ACHN (cell line): ENCODE data around the gene FABP7.

Experiments used
- DNase-seq: peaks from one replicate; pipeline ENCODE4 v3.0.0-alpha.2; 2015
- in situ Hi-C: cut with HindIII; loops from 2 replicates; pipeline ENCODE4 v1.10.0; 2017; ENCODE audit warnings: low sequenced_read_pairs, low pct_ligation_motif_present, low pct_unique_long_range_greater_than_20kb

FABP7 gene

DNA sequence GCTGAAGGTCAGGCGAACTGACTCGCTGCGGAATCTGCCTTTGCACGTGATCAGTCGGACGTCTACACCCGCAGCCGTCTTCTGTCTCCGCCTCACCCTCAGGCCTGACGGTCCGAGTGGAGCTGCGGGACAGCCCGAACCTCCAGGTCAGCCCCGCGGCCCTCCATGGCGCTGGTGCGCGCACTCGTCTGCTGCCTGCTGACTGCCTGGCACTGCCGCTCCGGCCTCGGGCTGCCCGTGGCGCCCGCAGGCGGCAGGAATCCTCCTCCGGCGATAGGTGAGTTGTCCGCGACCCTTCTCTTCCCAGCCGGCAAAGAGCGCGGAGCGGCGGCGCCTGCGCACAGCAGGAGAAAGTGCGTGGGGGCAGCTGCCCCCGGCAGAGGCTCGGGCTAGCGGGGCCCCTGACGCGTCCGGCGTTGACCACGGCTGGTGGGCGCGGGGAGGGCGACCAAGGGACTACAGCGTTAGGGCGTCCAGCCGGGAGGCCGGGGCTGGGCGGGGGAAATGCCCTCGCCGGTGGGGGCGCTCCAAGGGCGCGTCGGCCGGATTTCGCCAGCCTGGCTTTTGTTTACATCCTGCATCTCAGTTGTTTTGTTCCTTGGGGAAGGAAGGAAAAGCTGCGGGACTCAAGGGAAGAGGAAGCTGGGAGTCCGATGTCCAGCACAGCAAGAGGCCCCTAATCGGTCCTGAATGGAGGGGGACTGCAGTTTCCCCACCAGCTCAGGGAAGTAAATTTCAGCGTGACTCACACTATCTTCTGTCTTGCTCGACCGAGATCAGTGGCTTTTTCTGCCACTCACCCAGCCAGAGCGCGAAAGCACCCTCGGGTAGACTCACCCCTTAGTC is 9.9 kb downstream of the FABP7 start, which contains the start of gene SMPDL3A:
TSS of gene SMPDL3A (plus strand) at position 77 of the 846 bp plus-strand sequence. CDS start at position 166, 89 bp downstream.
- in situ Hi-C loops = no loop called here

DNA sequence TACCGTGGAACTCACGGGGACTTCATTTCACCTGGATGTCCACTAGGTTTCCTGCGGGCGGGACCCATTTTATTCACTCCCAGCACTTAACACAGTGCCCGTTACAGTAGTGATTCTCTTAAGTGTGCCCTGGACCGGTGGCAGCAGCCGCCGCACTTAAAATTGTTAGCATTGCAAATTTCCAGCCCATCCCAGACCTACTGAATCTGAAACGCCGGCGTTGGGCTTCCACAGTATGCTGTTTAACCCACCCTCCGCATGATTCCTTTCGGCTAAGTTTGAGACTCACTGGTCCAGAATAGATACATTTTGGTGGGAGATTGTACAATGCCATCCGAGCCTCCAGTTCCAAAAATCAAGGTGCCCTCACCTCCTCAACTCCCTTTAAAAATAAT is 10.5 kb downstream of the FABP7 start:
- in situ Hi-C loops = no loop called here
- no peak for DNase-seq

More for the DNA sequence above, 9.9 kb downstream of the FABP7 start, which contains the start of gene SMPDL3A:
- peak; percentile 74 for DNase-seq

DNA sequence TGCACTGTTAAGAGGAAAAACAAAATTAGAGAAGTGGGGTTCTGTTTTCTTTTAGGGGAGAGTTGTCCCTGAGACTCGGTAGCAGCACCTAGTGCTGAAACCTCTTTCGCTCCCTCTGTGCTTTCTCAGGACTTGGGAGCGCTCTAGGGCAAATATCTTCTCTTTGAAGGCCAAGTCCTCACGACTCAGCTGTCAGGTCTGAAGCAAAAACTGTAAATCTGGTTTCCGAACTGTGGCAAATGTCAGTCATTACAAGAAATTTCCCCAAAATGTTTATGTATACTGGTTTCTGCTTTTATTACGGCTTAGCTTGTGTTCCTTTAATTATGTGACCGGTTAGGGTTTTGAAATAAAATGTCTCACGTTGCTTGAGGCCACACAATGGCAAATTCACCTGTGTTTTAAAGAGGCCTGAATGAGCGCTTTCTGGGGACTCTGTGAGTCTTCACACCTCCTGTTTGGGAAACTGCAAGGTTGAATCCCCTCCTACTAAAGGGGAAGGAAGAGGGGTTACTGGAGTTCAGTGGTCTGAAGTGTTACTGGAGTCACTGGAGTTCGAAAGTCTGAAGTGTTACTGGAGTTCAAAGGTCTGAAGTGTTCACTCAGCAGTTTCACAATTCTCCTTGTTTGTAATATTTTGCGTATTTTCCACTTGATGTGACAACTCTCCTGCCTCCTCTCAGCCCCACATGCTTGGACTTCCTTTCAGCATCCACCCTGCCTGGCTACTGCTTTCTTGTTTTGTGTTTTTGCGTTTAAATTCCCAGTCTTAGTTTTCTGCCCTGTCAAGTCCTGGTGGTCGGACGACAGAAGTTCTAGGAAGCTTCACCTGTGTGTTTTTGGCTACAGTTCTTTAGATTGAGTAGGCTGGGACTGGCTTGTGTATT is 11.2 kb downstream of the FABP7 start:
- in situ Hi-C loops = no loop called here
- peak; percentile 46 for DNase-seq

DNA sequence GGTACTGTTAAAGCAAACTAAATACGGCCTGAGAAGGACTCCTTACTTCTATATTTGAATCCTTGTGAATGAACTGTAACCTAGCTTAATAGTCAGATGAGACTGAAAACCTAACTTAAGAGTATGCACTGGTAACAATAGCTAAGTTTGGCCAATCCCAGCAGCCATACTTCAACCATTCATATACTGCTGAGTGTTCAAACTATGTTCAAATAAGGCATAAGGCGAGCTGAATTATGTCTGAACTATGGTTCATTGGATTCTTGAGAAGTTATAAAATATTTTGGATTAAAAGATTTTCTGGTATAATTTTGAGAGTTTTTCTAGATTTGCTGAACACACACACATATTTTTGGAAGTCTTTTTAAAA is 11.8 kb downstream of the FABP7 start:
- peak; percentile 2 for DNase-seq
- in situ Hi-C loops = no loop called here

DNA sequence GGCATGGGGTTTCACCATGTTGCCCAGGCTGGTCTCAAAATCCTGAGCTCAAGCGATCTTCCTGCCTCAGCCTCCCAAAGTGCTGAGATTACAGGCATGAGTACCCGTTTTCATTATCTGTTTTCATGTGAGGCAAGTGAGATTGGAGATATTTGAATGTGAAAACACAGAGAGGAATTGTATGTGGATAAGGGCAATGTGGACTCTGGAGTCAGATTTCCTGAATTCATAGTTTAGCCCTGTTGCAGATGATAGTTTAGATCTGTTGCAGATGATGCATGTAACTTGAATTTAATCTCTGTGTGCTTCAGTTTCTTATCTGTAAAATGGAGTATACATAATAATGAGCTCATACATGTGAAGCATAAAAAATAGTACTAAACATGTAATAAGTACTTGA is 13.2 kb downstream of the FABP7 start:
- in situ Hi-C loops = no loop called here
- DNase-seq = no peak

DNA sequence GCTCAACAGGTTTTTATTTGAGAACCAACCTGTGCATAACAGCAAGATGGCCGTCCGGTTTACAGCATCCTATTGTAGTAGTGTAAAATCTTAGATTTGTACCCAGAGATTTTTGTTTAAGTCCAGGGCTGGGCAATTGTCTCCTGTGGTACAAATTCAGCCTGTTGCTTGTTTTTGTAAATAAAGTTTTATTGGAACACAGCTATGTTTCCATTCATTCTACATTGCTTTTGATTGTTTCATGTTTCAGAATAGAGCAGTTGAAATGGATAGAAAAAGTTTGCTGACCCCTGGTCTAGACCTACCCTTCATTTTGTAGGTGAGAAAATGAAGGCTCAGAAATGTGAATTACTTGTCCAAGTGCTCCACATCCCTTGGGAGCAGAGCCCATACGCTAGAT is 18.0 kb downstream of the FABP7 start:
- DNase-seq = no peak
- in situ Hi-C loops = no loop called here

DNA sequence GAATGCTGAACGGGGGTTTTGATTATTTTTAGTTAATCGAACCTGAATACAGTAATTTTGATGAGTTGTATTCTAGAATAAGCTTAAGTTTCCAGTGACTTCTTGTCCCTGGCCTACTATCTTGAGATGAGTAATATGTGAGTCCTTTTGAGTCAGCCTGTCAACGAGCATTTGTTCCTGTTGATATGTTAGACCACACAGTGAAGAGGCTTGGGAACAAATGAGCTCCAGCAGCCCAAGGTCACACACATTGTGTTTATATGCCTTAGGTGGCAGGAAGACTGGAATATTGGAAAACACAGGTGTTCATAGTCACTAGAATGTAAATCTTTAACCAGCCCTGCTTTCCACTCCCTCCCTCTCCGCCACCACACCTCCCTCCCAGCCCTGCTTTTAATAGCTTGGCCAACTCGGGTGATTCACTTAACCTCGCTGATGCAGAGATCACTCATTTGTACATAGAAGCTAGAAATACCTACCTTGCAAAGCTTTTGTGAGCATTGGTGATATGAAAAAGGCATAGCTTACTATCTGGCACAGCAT is 18.7 kb downstream of the FABP7 start:
- in situ Hi-C loops = no loop called here
- DNase-seq = peak; percentile 81

DNA sequence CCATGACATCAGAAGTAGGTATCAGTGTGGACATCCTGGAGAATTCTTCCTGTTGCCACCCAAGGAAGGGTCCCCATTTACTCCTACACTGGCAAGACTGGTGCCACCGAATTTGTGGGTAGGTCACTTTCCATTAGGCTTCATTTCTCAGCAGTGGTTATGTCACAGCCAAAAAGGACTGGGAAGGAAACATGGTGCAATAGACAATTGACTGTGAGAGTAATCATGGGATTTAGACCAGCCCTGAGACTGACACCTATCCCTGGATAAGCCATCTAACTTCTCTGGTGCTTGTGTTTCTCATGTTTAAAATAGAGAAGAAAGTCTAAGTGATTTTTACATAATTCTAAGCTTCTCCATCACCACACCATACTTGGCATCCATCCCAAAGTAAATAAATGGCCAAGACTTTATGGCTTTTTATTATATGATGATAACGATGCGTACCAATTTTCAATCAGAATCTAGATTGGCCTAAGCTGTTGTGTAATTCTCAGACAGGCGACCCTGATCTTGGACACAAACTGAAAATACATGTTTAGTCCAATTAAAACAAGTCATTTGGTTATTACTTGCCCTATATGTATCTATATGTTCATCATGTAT is 19.7 kb downstream of the FABP7 start:
- in situ Hi-C loops = no loop called here
- no peak for DNase-seq

DNA sequence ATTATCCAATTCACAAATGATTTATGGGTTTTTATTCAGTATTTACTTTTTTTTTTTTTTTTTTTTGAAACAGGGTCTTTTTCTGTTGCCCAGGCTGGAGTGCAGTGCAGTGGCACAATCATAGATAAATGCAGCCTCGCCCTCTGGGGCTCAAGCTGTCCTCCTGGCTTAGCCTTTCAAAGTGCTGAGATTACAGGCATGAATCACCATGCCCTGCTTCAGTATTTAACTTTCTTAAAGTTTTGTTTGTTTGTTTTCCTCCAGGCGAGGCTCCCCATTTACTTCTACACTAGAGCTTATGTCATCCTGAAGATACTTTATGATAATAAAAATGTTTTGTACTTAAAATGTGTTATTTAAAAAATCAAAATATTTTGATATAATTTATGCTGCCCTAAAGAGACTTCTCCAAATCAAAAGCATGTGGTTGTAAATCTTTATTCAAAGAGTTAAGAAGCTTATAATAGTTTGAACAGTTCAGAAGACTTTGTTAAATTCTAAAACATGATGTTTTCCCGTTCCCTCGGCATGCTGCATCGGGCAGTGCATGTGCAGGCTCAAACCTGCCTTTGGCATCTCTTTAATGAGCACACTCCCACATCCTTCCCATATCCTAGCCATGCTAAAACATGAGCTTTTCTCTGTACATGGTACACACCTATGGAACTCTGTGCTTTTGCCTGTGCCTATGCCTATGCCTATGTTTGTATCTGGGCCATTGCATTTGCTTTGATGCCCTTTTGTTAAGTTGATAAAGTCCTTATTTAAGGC is 20.6 kb downstream of the FABP7 start:
- in situ Hi-C loops = no loop called here

DNA sequence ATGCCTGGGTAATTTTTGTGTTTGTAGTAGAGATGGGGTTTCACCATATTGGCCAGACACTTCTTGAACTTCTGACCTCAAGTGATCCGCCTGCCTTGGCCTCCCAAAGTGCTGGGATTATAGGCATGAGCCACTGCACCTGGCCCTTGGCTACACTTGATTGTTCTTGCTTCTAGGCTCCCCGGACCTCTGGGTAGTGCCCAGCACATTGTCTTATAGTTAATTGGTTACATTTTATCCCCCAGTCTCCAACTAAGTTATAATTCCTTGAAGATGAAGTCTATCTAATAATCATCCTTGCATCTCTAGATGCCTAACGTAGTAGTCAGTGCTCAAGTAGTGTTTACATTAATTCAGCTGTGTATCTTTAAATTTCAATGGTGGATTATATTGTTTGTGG is 21.4 kb downstream of the FABP7 start:
- in situ Hi-C loops = no loop called here
- DNase-seq = peak; percentile 24

More for the DNA sequence above, 20.6 kb downstream of the FABP7 start:
- DNase-seq = no peak

DNA sequence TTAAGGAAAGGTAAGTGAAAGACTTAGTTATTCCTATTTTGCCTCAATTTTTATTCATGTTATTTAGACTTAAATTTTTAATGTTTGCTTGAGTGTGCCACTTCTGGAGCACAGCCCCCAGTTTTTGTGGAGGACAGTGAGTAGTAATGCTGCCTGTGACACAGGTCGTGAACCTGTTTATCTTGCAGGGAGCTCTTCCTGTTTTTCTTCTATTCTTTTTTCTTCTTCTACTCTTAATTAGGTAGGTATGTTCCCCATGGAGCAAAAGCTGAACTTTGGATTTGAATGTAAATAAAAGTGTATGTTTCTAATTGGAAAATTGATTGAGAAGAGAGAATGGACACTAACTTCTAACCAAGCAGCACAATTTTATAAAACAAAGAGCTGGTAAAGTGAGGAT is 21.9 kb downstream of the FABP7 start:
- no peak for DNase-seq
- in situ Hi-C loops = no loop called here

DNA sequence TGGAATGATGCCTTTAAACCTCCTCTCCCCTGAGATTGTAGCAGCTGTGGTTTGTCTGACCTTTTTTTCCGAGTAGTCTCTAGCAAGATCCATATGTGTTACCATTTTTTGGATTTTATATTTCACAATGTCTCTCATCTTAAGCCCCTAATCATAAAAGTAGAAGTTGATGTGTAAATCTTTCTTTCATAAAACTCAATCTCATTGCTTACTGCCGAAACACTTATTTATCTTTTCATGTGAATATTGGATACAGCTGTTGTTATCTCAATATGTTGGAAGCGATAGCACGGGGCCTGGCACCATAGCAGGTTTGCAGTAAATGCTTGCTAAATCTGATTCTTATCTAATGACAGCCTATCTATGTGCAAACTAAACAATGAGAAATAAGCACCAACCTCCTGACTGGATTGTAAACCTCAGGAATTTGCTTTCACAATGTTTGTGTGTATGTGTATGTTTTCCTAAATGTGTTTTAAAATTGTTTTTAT is 23.7 kb downstream of the FABP7 start:
- in situ Hi-C loops = no loop called here

DNA sequence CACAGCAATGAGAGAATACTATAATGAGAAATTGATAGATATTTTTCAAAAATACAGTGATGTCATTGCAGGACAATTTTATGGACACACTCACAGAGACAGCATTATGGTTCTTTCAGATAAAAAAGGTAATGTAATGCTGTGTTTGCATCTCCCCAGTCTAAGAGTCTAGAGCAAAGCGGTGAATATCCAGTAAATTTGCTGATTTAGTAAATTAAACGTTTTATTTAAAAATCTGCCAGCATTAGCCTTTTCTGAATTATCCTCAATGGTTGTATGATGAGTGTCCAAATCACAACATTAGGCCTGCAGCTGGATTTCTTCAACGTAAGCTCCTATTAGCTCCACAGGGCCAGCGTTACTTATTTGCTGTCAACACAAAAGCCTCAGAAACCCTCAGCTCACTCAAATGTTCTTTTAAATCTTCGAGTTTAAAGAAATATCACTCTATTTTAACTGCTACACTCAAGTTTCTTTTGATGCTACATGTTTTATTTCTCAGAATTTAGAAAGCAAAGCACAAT is 25.5 kb downstream of the FABP7 start:
- in situ Hi-C loops = no loop called here
- DNase-seq = no peak

More for the DNA sequence above, 23.7 kb downstream of the FABP7 start:
- DNase-seq = no peak

DNA sequence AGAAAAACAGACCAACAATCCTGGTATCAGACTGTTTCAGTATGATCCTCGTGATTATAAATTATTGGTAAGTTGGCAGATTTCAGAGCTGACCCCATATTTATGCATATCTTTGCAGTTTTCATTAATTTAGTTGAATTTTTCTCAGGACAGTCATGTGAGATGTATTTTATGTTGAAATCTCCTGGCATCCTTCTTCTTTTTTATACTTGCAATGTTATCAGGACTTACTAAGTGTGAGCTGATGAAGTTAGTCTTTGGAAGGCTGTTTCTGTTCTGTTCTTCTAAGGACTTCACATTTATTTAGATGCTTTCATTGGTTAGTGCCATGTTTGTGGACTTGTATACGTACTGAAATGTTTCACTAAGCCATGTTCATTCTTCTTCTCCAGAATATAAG is 26.8 kb downstream of the FABP7 start:
- in situ Hi-C loops = no loop called here
- no peak for DNase-seq

DNA sequence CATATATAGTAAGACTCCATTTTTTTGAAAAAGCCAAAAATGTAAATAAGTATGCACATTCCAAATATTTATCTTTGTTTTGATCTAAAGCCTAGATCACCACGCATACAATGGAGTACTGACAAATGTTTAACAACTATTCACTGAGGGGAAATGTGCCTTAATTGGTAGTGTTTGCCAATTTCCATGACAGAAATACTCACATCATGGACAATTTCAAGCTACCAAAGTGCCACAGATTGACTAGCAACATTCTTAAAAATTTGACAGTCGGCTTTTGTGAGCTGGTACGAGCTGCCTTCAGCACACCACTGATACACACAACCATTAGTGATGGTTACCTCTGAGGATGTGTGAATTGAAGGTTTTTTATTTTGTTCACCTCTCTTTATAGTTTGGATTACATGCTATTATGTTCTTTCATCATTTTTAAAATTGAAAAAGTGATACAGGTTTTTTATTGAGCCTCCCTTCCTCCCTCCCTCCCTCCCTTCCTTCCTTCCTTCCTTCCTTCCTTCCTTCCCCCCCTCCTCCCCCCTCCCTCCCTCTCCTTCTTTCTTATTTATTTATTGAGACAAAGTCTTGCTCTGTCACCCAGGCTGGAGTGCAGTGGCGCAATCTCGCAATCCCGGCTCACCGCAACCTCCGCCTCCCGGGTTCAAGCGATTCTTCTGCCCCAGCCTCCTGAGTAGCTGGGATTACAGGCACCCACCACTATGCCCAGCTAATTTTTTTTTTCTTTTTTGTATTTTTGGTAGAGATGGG is 28.8 kb downstream of the FABP7 start:
- no peak for DNase-seq
- in situ Hi-C loops = no loop called here

DNA sequence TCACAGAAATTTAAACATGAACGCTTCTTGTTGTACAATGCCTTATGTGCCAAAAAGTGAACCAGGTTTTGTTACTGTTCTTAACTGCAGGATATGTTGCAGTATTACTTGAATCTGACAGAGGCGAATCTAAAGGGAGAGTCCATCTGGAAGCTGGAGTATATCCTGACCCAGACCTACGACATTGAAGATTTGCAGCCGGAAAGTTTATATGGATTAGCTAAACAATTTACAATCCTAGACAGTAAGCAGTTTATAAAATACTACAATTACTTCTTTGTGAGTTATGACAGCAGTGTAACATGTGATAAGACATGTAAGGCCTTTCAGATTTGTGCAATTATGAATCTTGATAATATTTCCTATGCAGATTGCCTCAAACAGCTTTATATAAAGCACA is 29.5 kb downstream of the FABP7 start:
- no peak for DNase-seq
- in situ Hi-C loops = no loop called here

DNA sequence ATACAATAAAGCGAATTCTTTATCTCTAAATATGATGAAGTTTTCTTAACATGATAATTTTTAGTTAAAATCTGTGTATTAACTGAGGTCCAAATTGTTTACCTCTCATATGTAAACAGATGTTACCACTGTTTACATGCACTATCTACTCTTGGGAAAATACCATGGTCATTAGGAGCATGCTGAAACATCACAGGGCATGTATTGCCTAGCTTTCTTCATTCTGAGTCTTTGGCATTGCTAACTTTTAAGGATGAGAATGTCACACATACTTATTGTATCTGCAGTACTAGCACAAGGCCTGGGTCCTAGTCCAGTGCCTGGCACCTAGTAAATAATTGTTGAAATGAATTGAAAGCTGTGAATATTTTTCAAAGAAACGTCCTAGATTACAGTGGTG is 30.2 kb downstream of the FABP7 start:
- DNase-seq = no peak
- in situ Hi-C loops = no loop called here
